K562 (cell line): ENCODE results near the gene ZNRF3. TPM values are rescaled to one million over a fixed set of nuclear protein-coding genes. Genes with fewer than 3 reads are reported as not detected.

Experiments
- ATAC-seq: fragments of 200-7000 bp; cut with Tn5 transposase; 3 replicates; pipeline ENCODE4 v1.9.1; 2020; ENCODE audit warnings: moderate library complexity
- BruUV-seq: library from RNA; stranded (reverse); fragments of 400-500 nt; replicated peaks from 2 replicates; lab custom pipeline; 2021; lab: Mats Ljungman, UMichigan
- CTCF ChIA-PET: fragments of 300-600 bp; formaldehyde crosslinking; extraction: SDS; loops from one replicate; lab custom pipeline; 2021; ENCODE audit warnings: low intra/inter-chr PET ratio; lab: Yijun Ruan, JAX
- POLR2A ChIA-PET: fragments of 300-600, 350-650 bp; sonication (Branson Sonifier 250); formaldehyde crosslinking; extraction: SDS; loops from one replicate; lab custom pipeline; 2021; ENCODE audit warnings: antibody characterized with exemption, inconsistent platforms; lab: Yijun Ruan, JAX
- DNase-seq, 4 experiments: peaks; one replicate each; pipeline versions ENCODE4 v3.0.0 to v3.0.0-alpha.2; 2011 to 2018; ENCODE audit warnings: low spot score in 3 of 4, mixed read lengths in 3 of 4; ENCODE audit errors: extremely low read depth in 1 of 4
- FAIRE-seq: peaks from 2 replicates; lab custom pipeline; 2011; peaks lifted over from hg19 to GRCh38; lab: Jason Lieb, UNC
- H2AFZ ChIP-seq: 2 replicates; pipeline ENCODE4 v1.6.0; 2011; ENCODE audit warnings: low read depth, low read length, control low read depth, inconsistent platforms
- H3K27ac ChIP-seq: fragments of 200-600 bp; 3 replicates; pipeline ENCODE4 v1.8.0; 2011; ENCODE audit warnings: low read depth, mild to moderate bottlenecking, control low read depth, inconsistent platforms, low read length, moderate library complexity, mixed read lengths; ENCODE audit errors: extremely low read depth
- H3K27me3 ChIP-seq, 2 experiments: fragments of 300-600 bp in 1 of 2; 2 replicates in 1 of 2; 3 replicates in 1 of 2; pipeline versions ENCODE4 v1.6.0 to v1.8.0; 2011; ENCODE audit warnings: inconsistent platforms in 2 of 2, low read length in 2 of 2, mild to moderate bottlenecking in 1 of 2, mixed read lengths in 1 of 2, moderate library complexity in 1 of 2; ENCODE audit not compliant: control insufficient read depth in 2 of 2, insufficient read depth in 2 of 2
- H3K36me3 ChIP-seq: fragments of 300-600 bp; 3 replicates; pipeline ENCODE4 v1.8.0; 2011; ENCODE audit warnings: mild to moderate bottlenecking, low read length, inconsistent platforms; ENCODE audit not compliant: control insufficient read depth, insufficient read depth
- H3K4me1 ChIP-seq, 2 experiments: fragments of 200-600 bp in 1 of 2; replicated peaks in 1 of 2; 2 replicates in 1 of 2; 3 replicates in 1 of 2; pipeline versions ENCODE4 v1.5.1 to v1.8.0; 2011; ENCODE audit warnings: inconsistent platforms in 2 of 2, low read length in 2 of 2, mild to moderate bottlenecking in 1 of 2, mixed read lengths in 1 of 2, moderate library complexity in 1 of 2; ENCODE audit not compliant: control insufficient read depth in 2 of 2, insufficient read depth in 2 of 2
- H3K4me2 ChIP-seq: 2 replicates; pipeline ENCODE4 v1.6.1; 2011; ENCODE audit warnings: low read length, control low read depth, inconsistent platforms, mixed read lengths; ENCODE audit not compliant: insufficient read depth
- H3K4me3 ChIP-seq: fragments of 200-600 bp; sonication (generic), shearing (Covaris generic); 2 replicates; pipeline ENCODE4 v1.5.1; 2016; ENCODE audit warnings: control low read depth, inconsistent platforms
- H3K79me2 ChIP-seq: fragments of 200-600 bp; 3 replicates; pipeline ENCODE4 v1.8.0; 2011; ENCODE audit warnings: low read length, inconsistent platforms; ENCODE audit not compliant: control insufficient read depth, insufficient read depth
- H3K9ac ChIP-seq, 2 experiments: 2 replicates each; pipeline versions ENCODE4 v1.6.0 to v1.6.1; 2011; ENCODE audit warnings: low read depth in 2 of 2, low read length in 2 of 2, control low read depth in 1 of 2, inconsistent platforms in 1 of 2, mild to moderate bottlenecking in 1 of 2, mixed read lengths in 1 of 2; ENCODE audit not compliant: insufficient read depth in 1 of 2
- H3K9me1 ChIP-seq: one replicate; pipeline ENCODE4 v1.6.0; 2011; ENCODE audit warnings: inconsistent platforms, mild to moderate bottlenecking, low read length, moderate library complexity; ENCODE audit not compliant: control insufficient read depth, insufficient read depth
- H3K9me3 ChIP-seq: replicated peaks from 2 replicates; pipeline ENCODE4 v1.5.1; 2011; ENCODE audit warnings: low read depth, low read length, inconsistent platforms; ENCODE audit not compliant: control insufficient read depth, insufficient read depth
- H4K20me1 ChIP-seq: replicated peaks from 2 replicates; pipeline ENCODE4 v1.6.1; 2011; ENCODE audit warnings: low read length, inconsistent platforms, mixed read lengths; ENCODE audit not compliant: control insufficient read depth, insufficient read depth
- CHD1 ChIP-seq: fragments of 200-600 bp; sonication (generic); IDR thresholded peaks from one replicate; pipeline ENCODE4 v1.6.1; 2012; ENCODE audit warnings: mild to moderate bottlenecking, moderate library complexity, low read length, inconsistent platforms
- DIDO1 ChIP-seq: fragments of 450-650 bp; IDR thresholded peaks from 2 replicates; pipeline ENCODE4 v1.6.1; 2016; ENCODE audit warnings: low read depth, missing biosample characterization, missing genetic modification characterization
- FOSL1 ChIP-seq: fragments of 200-800 bp; sonication (Bioruptor generic); conservative IDR thresholded peaks from 2 replicates; pipeline ENCODE4 v1.6.1; 2016; ENCODE audit warnings: missing genetic modification characterization, missing compliant biosample characterization
- MYNN ChIP-seq, 2 experiments: sonication (generic); formaldehyde crosslinking in 1 of 2; IDR thresholded peaks; 2 replicates each; pipeline versions ENCODE4 v1.5.0 to v1.6.1; 2016 to 2020; ENCODE audit warnings: antibody characterized with exemption in 1 of 2, missing genetic modification reagents in 1 of 2
- NFXL1 ChIP-seq: fragments of 450-650 bp; formaldehyde crosslinking; IDR thresholded peaks from 2 replicates; pipeline ENCODE4 v1.4.0; 2021; ENCODE audit warnings: mild to moderate bottlenecking
- NFYB ChIP-seq: IDR thresholded peaks from 2 replicates; pipeline ENCODE4 v1.6.1; 2011; ENCODE audit warnings: mild to moderate bottlenecking, moderate library complexity; ENCODE audit not compliant: insufficient read length; ENCODE audit errors: extremely low read depth
- PPARD ChIP-seq: fragments of 250-450 bp; sonication (Bioruptor Pico); IDR thresholded peaks from 2 replicates; pipeline ENCODE4 v1.8.0; 2022; ENCODE audit warnings: inconsistent platforms, mild to moderate bottlenecking, moderate library complexity
- SIN3B ChIP-seq: fragments of 450-650 bp; IDR thresholded peaks from 2 replicates; pipeline ENCODE4 v1.6.1; 2017; ENCODE audit warnings: low read depth, mild to moderate bottlenecking, moderate library complexity
- TBL1XR1 ChIP-seq, 2 experiments: IDR thresholded peaks; 2 replicates each; pipeline ENCODE4 v1.6.1; 2012; ENCODE audit warnings: improper control_type of control experiment in 2 of 2, low read length in 2 of 2, mild to moderate bottlenecking in 1 of 2
- THRB ChIP-seq: fragments of 450-650 bp; formaldehyde crosslinking; conservative IDR thresholded peaks from 2 replicates; pipeline ENCODE4 v1.4.0; 2022; ENCODE audit warnings: mild to moderate bottlenecking, missing genetic modification characterization
- ZNF124 ChIP-seq: sonication (generic); formaldehyde crosslinking; IDR thresholded peaks from 2 replicates; pipeline ENCODE4 v1.8.1; 2022; ENCODE audit warnings: missing genetic modification reagents
- ZNF518B ChIP-seq: fragments of 250-450 bp; sonication (Bioruptor Pico); IDR thresholded peaks from 2 replicates; pipeline ENCODE4 v1.5.0; 2021; ENCODE audit warnings: mild to moderate bottlenecking, moderate library complexity
- ZNF707 ChIP-seq: fragments of 250-450 bp; sonication (Bioruptor Pico); conservative IDR thresholded peaks from 2 replicates; pipeline ENCODE4 v1.8.0; 2022; ENCODE audit warnings: inconsistent platforms, mild to moderate bottlenecking, moderate library complexity
- ZSCAN32 ChIP-seq: fragments of 450-650 bp; formaldehyde crosslinking; IDR thresholded peaks from 2 replicates; pipeline ENCODE4 v1.4.0; 2020; ENCODE audit warnings: mild to moderate bottlenecking, moderate library complexity
- WGBS: fragments of 100-300 bp; shearing (Covaris generic); methylation state at CpG from one replicate; pipeline ENCODE4 v1.1.6; 2016; ENCODE audit warnings: low coverage, mixed read lengths; ENCODE audit not compliant: insufficient coverage; ENCODE audit errors: missing lambda C conversion rate; 5-methylcytosine and 5-hydroxymethylcytosine counted together
- in situ Hi-C: fragments of 300-500 bp; cut with MboI; formaldehyde crosslinking; loops from 4 replicates; pipeline ENCODE4 v1.15.0; 2018; ENCODE audit warnings: inconsistent platforms, mixed read lengths
- intact Hi-C: fragments of 100-400 bp; cut with micrococcal nuclease; formaldehyde crosslinking; loops from 2 replicates; pipeline ENCODE4 v1.14.2; 2022
- polyA plus RNA-seq, 8 experiments: library from polyadenylated mRNA; depleted of rRNA in 4 of 8; stranded (reverse) in 5 of 8; unstranded in 3 of 8; fragments of >200 nt; fragmentation: Nextera tagmentation in 2 of 8; fragmentation: Illumina TruSeq in 1 of 8; extraction: Ambion mirVana in 2 of 8; extraction: Trizol in 1 of 8; gene quantifications; 2 replicates each; pipeline versions ENCODE4 v1.2.1 to v1.2.3, GENCODE V29; 2011 to 2014; ENCODE audit warnings: inconsistent platforms in 1 of 8, missing spikeins in 1 of 8
- total RNA-seq, 7 experiments: library from RNA; depleted of rRNA in 6 of 7; stranded (reverse); fragments of >200 nt in 6 of 7; fragmentation: Illumina TruSeq in 2 of 7; extraction: Trizol in 2 of 7; gene quantifications; 2 replicates each; pipeline versions ENCODE4 v1.2.1 to v1.2.3, GENCODE V29; 2011 to 2021; ENCODE audit warnings: low replicate concordance in 1 of 7

Gene ZNRF3
- total and polyA plus RNA-seq, 9 of the 15 experiments (the other 6 are each of a cell fraction or from before 2014, with no cell fraction given), result 0.41 to 5.9 (median 1.7) TPM

GRCh38 chr22:28947125-28947524 lies 63.8 kb downstream of the ZNRF3 start:
- Histone ChIP-seq H4K20me1 (no peaks in the 10 kb centered on the region), H3K4me2 (no peak overlapping the region), H3K4me1 (no peaks in the 10 kb centered on the region; a peak in 1 of 5 replicates), H3K4me3 (no peak overlapping the region), H3K9me1 (no peaks in the 10 kb centered on the region), H3K9me3 (no peaks in the 10 kb centered on the region), H3K27me3 (no peaks in the 10 kb centered on the region), H3K27ac (no peak overlapping the region), H3K36me3 (no peaks in the 10 kb centered on the region), H2AFZ (no peak overlapping the region), H3K9ac (no peak overlapping the region), H3K79me2 (no peaks in the 10 kb centered on the region; the same call in 2 of the 3 replicates)
- no TSS peak for BruUV-seq
- intact Hi-C loops (no loop called here), in situ Hi-C loops (no loop called here)
- DNase-seq (no peak), ATAC-seq (no peak), FAIRE-seq (no peak)
- TF ChIP-seq SIN3B (no peak), THRB (CRISPR knock-in tag) (no peak), ZSCAN32 (CRISPR knock-in tag) (no peak), PPARD (no peak), NFYB (no peak), TBL1XR1 (IDR thresholded peaks at IDR 0.05; ENCODE audit: low read length in 2 of 2) (no peak), FOSL1 (tag) (no peak), DIDO1 (tag) (no peak), ZNF707 (CRISPR knock-in tag) (no peak), ZNF124 (no peak), MYNN (IDR thresholded peaks at IDR 0.05) (no peak), MYNN (CRISPR knock-in tag; IDR thresholded peaks at IDR 0.05) (no peak), NFXL1 (CRISPR knock-in tag) (no peak), CHD1 (no peak), ZNF518B (CRISPR knock-in tag) (no peak)
- CTCF ChIA-PET, result no interaction called here
- POLR2A ChIA-PET, result interaction anchor here (1.3 kb wide), 1 partner anchor 15 kb away, joined by 3 read pairs; no protein-coding TSS in a partner anchor
- 100% methylated on average over 1 of the region's 1 CpG for WGBS
